ENCODE data around the gene BPGM. TPM values are rescaled to one million over a fixed set of nuclear protein-coding genes. Genes with fewer than 3 reads are reported as not detected.
A peak's percentile ranks its signal among the peaks of the same experiment; 100 is the strongest.

Gene BPGM
- total RNA-seq, 1 experiment from 2014 or later, result 18.5 TPM

GRCh38 chr7:134692344-134692705 is 45.7 kb downstream of the BPGM start:
- H3K27me3 ChIP-seq (ENCODE audit: insufficient read depth, low read depth), result no peaks in the 10 kb centered on the region
- H3K36me3 ChIP-seq (ENCODE audit: low read depth), result no peaks in the 10 kb centered on the region
- POLR2A ChIA-PET (ENCODE audit: unreplicated experiment), result interaction anchor here (0.6 to 0.9 kb wide), 3 partner anchors 87 to 472 kb away, joined by 3 to 4 read pairs (median 3); no protein-coding TSS in a partner anchor
- BruUV-seq (replicated peaks), result TSS peak; percentile 29
- no peak for TF ChIP-seq EZH2 (IDR thresholded peaks at IDR 0.05; ENCODE audit: low read depth)
- no peak for TF ChIP-seq CTCF (conservative IDR thresholded peaks at IDR 0.05)
- H3K27ac ChIP-seq, result no peak overlapping the region
- no peaks in the 10 kb centered on the region for H3K9me3 ChIP-seq (ENCODE audit: insufficient read depth, low read depth)
- H3K9me2 ChIP-seq (ENCODE audit: insufficient read depth), result no peaks in the 10 kb centered on the region
- intact Hi-C loops (cut with micrococcal nuclease; ENCODE audit: unreplicated experiment), result loop anchor here (2.0 kb wide), 1 partner anchor 60 kb away; no protein-coding TSS in a partner anchor
- CTCF ChIA-PET, result interaction anchor here (0.6 kb wide), 1 partner anchor 51 kb away, joined by 3 read pairs; no protein-coding TSS in a partner anchor
- H3K4me1 ChIP-seq (replicated peaks; ENCODE audit: insufficient read depth), result no peaks in the 10 kb centered on the region
- no peaks in the 10 kb centered on the region for H3F3A ChIP-seq (ENCODE audit: insufficient read depth, low read depth)
- no peak overlapping the region for H3K4me3 ChIP-seq
- no peak for DNase-seq
- H2AFZ ChIP-seq, result no peak overlapping the region
- no peaks in the 10 kb centered on the region for H3K79me2 ChIP-seq (ENCODE audit: low read depth)
- no peak overlapping the region for H3K4me2 ChIP-seq
- H4K20me1 ChIP-seq (ENCODE audit: insufficient read depth), result no peaks in the 10 kb centered on the region

- ChIA-PET POLR2A (ENCODE audit: unreplicated experiment) (no interaction called here), CTCF (interaction anchor here (0.9 kb wide), 1 partner anchor 59 kb away, joined by 3 read pairs; no protein-coding TSS in a partner anchor)
- Histone ChIP-seq H3K4me1 (replicated peaks; ENCODE audit: insufficient read depth) (no peaks in the 10 kb centered on the region), H3K4me3 (no peak overlapping the region), H3F3A (ENCODE audit: insufficient read depth, low read depth) (no peaks in the 10 kb centered on the region), H4K20me1 (ENCODE audit: insufficient read depth) (no peaks in the 10 kb centered on the region), H3K9me2 (ENCODE audit: insufficient read depth) (no peaks in the 10 kb centered on the region), H3K79me2 (ENCODE audit: low read depth) (no peaks in the 10 kb centered on the region), H2AFZ (no peak overlapping the region), H3K9me3 (ENCODE audit: insufficient read depth, low read depth) (no peaks in the 10 kb centered on the region), H3K36me3 (ENCODE audit: low read depth) (no peaks in the 10 kb centered on the region), H3K27me3 (ENCODE audit: insufficient read depth, low read depth) (no peaks in the 10 kb centered on the region), H3K4me2 (no peak overlapping the region), H3K27ac (no peak overlapping the region)
- TF ChIP-seq CTCF (conservative IDR thresholded peaks at IDR 0.05), result no peak
- no peak for TF ChIP-seq EZH2 (IDR thresholded peaks at IDR 0.05; ENCODE audit: low read depth)
- BruUV-seq (replicated peaks), result no TSS peak
- intact Hi-C loops (cut with micrococcal nuclease; ENCODE audit: unreplicated experiment), result loop anchor here (2.0 kb wide), 1 partner anchor 60 kb away; no protein-coding TSS in a partner anchor
- DNase-seq, result no peak
Observed at GRCh38 chr7:134693256-134693655, 46.6 kb downstream of the BPGM start.

GRCh38 chr7:134694299-134694698 is 47.6 kb downstream of the BPGM start:
- CTCF ChIA-PET, result no interaction called here
- H3K4me3 ChIP-seq, result no peak overlapping the region
- DNase-seq, result no peak

More at GRCh38 chr7:134694299-134694698, 47.6 kb downstream of the BPGM start:
- H3K36me3 ChIP-seq (ENCODE audit: low read depth), result no peaks in the 10 kb centered on the region
- H3F3A ChIP-seq (ENCODE audit: insufficient read depth, low read depth), result no peaks in the 10 kb centered on the region
- no peaks in the 10 kb centered on the region for H4K20me1 ChIP-seq (ENCODE audit: insufficient read depth)
- H3K27me3 ChIP-seq (ENCODE audit: insufficient read depth, low read depth), result no peaks in the 10 kb centered on the region
- H3K4me2 ChIP-seq, result no peak overlapping the region
- H2AFZ ChIP-seq, result no peak overlapping the region
- H3K9me3 ChIP-seq (ENCODE audit: insufficient read depth, low read depth), result no peaks in the 10 kb centered on the region
- no peaks in the 10 kb centered on the region for H3K79me2 ChIP-seq (ENCODE audit: low read depth)
- H3K27ac ChIP-seq, result no peak overlapping the region
- TF ChIP-seq EZH2 (IDR thresholded peaks at IDR 0.05; ENCODE audit: low read depth) (no peak), CTCF (conservative IDR thresholded peaks at IDR 0.05) (peak; percentile 31; the same call in 1 of the 2 replicates)
- H3K4me1 ChIP-seq (replicated peaks; ENCODE audit: insufficient read depth), result no peaks in the 10 kb centered on the region
- POLR2A ChIA-PET (ENCODE audit: unreplicated experiment), result no interaction called here
- H3K9me2 ChIP-seq (ENCODE audit: insufficient read depth), result no peaks in the 10 kb centered on the region
- BruUV-seq (replicated peaks), result no TSS peak
- intact Hi-C loops (cut with micrococcal nuclease; ENCODE audit: unreplicated experiment), result no loop called here

All from PC-9 (cell line).